Activated CD4-positive, alpha-beta T cell treated with anti-CD3 and anti-CD28 coated beads, Interleukin-2, amount 50 U/mL, for 24 hours (primary cell): Measurements from ENCODE around the gene FIGLA.
"Not testable (repeated sequence)": the region's sequence is repeated elsewhere in the genome, so short reads cannot be mapped to it uniquely, and the experiment has no call there.

Source experiments
- DNase-seq, 2 donors: peaks; one replicate each; pipeline ENCODE4 v3.0.0-alpha.2; 2020; ENCODE audit warnings: low read depth in 1 of 2, low spot score in 1 of 2

The FIGLA gene

DNA sequence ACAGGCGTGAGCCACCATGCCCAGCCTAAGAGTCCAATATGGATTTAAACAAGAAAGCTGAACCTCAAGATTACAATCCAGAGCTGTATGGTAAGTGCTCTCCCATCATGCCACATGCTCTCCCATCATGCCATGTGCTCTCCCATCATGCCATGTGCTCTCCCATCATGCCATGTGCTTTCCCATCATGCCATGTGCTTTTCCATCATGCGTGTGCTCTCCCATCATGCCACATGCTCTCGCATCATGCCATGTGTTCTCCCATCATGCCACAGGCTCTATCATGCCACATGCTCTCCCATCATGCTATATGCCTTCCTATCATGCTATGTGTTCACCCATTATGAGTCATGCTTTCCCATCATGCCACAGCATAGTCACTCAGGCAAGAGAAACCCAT lies 43.2 kb downstream of the FIGLA start:
- no peak for DNase-seq

DNA sequence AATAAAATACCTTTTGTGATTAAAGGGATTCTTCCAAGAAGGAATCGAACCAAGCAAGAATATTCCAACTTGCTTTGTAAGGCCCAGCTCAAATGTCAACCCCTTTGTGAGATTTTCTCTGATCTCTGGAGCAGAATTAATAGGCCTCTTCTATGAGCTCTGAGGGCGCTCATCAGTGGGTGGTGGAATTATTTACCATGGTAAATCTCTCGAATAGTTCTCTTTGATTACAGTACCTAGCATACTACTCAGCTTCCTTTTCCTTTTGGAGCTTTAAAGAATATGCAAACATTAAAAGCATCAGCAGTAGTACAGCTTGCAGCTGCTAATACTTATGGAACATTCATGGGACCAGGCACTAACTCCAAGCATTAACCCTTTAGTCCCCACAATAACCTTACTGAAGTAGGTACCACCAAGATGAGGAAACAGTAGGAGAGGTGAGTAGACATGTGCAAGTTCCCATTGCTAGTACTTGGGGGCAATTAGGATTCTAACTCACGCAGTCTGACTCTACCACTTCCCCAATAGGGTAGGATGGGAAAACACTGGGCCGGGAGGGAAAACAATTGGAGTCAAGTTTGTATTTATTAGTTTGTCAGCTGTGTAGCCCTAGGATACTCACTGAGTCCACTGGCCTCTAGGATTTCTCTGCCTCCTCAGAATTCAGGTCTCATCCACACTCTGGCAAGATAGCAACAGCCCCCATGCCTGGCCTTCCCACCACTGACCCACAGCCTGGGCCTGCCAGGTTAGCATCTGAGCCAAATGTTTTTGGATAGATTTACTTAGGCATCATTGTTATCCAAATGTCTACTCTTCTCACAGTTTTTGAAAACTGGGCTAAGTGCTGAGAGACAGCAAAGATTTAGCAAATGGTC lies 44.1 kb downstream of the FIGLA start:
- no peak for DNase-seq

DNA sequence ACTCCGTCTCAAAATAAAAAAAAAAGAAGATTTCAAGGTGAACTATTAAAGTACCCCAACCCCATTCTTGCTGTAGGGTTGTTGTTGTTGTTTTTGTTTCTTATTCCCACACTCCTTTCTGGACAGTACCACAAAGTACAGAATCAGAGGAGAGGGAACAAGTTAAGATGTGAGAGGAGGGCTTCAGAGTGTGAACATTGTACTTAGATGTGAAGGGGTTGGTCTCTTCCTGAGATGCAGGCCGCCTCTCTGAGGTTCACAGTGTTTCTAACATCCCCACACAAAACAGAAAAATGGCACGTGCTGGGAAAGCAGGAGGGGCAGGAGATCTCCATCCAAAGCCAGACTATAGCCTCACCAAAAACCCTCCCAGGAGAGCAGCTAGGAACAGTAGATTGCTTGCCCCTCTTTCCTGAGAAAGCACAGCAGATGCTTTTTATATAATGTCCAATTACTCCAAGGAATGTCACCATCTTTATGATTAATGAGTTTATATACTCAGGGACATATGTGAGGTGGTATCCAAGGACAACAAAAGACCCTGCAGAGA lies 45.1 kb downstream of the FIGLA start:
- no peak for DNase-seq

DNA sequence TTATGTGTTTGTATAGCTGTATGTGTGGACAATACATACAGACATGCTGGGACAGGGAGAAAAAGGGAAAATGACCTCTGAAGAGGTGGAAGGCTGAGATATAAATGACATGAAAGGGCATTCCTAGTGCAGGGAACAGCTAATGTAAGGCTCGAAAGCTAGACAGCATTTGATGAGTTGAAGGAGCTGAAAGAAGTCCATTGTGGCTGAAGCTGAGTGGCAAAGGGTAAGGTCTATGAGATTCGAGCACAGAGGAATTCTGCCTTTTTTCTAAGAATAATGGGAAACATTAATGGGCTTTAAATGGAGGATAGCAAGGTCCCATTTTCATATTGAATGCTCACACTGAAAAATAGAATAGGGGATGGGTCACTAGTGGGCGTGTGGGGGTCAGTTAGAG lies 46.0 kb downstream of the FIGLA start:
- no peak for DNase-seq

DNA sequence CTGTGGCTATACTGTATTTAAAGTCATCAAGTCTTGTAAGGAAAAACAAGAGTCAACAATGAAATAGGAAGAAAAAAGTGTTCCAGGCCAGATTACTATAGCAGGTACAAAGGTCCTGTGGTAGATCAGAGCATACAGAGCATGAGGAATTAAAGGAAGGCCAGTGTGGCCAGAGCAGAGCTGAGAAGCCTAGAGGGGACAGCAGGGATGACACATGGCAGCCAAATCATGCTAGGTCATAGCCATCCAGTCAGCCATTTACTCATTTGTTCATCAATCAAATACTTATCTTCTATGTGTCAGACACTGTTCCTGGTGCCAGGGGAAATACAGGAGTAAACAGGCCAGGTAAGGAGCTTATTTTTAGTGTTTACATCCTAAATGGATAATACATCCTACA lies 46.8 kb downstream of the FIGLA start:
- DNase-seq, result no peak

DNA sequence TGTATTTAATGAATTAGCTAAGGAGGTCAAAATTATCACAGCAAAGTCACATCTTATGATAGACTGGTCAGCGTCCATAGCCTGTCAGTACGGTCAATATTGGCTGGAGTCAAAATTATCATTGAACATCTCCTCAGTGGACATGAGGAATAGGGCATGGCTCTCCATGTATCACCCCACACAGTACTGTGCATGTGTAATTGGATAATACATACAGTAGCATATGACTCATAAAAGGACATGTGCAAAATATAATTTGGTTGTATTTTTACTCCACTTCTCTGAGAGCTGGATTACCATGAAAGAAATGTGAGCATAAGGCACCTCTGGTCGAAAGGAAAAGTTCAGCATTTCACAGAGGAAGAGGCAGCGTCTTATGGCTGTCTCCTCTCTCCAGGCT lies 47.4 kb downstream of the FIGLA start:
- DNase-seq, result no peak

DNA sequence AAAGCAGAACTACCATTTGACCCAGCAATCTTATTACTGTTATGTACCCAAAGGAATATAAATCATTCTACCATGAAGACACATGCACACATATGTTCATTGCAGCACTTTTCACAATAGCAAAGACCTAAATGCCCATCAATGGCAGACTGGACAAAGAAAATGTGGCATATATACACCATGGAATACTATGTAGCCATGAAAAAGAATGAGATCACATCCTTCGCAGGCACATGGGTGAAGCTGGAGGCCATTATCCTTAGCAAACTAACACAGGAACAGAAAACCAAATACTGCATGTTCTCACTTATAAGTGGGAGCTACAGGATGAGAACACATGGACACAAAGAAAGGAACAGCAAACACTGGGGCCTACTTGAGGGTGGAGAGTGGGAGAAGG lies 51.0 kb downstream of the FIGLA start:
- DNase-seq, result not testable (repeated sequence)

DNA sequence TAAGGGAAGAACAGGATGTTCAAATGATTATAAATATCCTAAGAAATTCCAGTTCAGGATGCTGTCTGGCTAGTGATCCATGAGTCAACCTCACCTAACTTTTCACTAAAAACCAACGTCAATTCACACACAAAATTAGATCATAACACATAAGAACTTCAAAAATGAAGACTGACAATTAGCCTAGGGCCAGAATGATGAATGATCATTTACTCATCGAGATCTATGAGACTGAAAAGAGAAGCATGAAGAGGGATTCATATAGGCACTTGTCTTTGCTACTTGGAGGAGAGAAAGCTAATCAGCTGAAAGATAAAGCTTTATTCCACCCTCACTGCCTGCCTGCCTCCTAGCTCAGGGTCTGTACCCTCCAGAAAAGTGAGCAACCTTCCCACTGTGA lies 52.3 kb downstream of the FIGLA start:
- DNase-seq, result no peak

DNA sequence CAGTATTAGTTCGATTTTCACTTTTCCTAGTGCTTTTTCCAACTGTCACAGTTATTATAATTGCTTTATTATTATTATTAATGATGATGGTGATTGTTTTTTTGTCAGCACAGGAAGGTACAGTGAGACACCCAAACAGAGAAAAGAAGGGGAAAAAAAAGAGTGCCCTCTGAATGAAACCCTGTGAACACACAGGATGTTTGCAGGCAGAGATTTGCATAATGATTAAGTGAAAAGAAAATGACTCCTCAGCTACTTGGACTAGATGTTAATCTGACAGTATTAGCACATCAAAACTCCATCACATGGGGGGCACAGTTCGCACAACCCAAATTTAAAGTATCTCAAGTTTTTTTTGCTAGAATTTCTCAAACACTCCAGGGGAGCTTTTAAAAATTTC lies 55.4 kb downstream of the FIGLA start:
- no peak for DNase-seq

DNA sequence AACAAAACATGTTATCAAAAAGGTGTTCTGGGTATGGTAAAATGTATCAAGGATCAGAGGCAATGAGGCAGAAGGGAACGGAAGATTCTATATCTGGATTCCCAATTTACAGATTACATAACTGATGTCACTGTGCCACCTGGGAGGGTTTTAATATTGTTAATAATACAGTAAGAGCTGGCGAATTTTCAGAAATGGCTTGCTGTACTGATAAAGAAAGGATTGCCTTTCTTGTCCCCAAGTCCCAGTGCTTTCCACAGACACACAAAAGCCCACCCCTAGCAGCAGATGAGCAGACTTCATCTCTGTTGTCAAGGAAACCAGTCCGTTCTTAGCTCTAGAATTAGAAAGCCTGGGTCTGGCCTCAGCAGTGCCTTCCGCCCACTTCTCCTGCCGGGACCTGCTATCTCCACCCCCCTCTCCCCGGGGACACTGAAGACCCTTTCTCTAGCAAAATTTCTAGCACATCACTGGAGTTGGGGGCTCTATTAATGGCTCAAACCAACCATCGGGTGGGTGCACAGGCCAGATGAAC lies 56.7 kb downstream of the FIGLA start:
- DNase-seq, result no peak

DNA sequence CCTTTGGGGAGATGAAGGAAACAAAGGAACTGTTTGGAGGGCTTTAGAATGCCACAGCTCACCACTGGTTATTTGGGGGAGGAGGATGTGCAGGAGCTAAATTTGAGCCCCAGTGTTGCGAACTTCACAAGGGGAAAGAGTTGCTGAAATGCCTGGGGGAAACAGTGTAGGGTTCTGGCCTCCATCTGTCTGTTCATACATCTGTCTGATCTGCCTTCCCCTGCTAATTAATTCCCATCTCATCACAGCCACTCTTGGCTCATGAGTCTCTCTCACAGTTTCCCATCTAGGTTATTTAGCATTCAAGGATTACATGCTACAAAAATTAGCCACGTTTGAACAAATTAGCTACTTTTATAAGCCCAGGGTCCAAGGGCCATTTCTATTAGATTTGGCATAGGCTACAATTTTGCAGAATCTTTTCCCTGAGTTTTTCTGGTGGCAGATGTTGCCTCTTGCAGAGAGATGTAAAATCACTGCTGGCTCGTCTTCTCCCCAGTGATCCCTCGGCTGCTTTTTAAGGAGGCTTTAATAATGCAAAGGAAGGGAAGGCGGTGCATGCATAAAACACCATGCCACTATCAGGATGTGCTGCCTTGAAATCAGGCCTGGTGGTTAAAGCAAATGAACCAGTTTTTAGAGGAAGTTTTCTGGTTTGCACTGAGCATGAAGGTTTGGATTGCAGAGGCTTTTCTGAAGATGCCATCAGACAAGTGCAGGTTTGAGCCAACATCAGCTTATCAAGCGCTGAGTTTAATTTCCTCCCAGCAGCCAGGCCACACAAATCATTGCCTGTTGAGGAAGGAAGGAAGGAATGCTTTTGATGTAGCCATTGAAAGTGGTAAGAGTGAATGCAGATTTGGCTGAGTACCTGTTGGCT lies 57.4 kb downstream of the FIGLA start:
- DNase-seq, result no peak

DNA sequence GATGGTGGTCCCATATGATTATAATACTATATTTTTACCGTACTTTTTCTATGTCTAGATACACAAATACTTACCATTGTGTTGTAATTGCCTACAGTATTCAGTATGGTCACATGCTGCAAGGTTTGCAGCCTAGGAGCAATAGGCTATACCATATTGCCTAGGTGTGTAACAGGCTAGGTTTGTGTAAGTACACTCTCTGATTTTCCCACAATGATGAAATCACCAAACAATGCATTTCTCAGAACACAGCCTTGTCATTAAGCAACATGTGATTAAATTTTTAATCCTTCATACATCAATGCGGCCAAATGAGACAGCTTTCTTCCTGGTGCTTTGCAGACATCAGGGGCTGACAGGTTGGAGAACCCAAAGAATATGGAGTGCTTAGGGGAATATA lies 59.7 kb downstream of the FIGLA start:
- DNase-seq, result no peak

DNA sequence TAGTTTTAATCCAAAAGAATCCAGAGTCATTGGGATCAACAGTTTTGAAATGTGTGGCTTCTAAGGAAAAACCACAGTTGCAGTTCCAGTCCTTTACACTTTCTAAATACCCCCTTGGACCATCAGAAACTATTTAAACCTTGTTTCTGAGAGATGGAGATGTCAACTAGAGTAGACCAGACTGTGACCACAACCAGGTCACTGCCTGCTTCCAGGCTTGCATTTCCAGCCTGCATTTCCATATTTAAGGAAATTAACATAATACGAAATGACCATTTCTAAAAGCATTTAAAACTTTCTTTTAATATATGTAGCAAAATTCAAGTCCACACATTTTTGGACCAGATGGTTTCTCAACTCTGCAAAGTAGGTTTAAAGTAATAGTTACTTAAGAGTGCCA lies 60.8 kb downstream of the FIGLA start:
- no peak for DNase-seq

DNA sequence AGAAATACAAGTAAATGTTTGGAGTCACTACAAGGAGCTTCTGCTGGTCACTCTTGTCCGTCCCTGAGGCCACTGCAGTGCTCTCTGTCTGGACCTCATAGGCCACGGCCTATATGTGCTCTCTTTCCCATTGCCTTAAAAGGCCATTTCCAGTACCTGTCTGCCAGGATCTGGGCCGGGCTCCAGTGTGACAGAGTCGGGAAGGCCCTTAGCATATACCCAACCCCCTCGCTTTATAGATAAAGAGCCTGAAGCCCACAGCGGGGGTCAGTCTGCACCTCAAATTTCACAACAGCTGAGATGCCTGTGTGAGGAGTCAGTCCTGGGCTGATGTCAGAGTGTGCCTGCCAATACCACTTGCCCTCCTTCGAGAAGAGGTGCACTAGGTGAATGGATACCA lies 62.3 kb downstream of the FIGLA start:
- no peak for DNase-seq
